Hepatocyte (in vitro differentiated cells): Measurements from ENCODE around the gene SUPT3H.

ENCODE experiments used
- CTCF ChIP-seq: fragments of 200-600 bp; sonication (generic); IDR thresholded peaks from 2 replicates; pipeline ENCODE4 v1.5.1; 2016; ENCODE audit warnings: antibody characterized with exemption, mild to moderate bottlenecking; ENCODE audit not compliant: poor library complexity
- EZH2 ChIP-seq: fragments of 200-600 bp; sonication (generic); IDR thresholded peaks from 2 replicates; pipeline ENCODE4 v1.6.1; 2016; ENCODE audit warnings: antibody characterized with exemption, mild to moderate bottlenecking, borderline replicate concordance
- EZH2phosphoT487 ChIP-seq: fragments of 200-600 bp; sonication (generic); IDR thresholded peaks from one replicate; pipeline ENCODE4 v1.6.1; 2018; ENCODE audit warnings: antibody characterized with exemption, mild to moderate bottlenecking, low read depth, moderate library complexity; ENCODE audit not compliant: unreplicated experiment, severe bottlenecking

DNA sequence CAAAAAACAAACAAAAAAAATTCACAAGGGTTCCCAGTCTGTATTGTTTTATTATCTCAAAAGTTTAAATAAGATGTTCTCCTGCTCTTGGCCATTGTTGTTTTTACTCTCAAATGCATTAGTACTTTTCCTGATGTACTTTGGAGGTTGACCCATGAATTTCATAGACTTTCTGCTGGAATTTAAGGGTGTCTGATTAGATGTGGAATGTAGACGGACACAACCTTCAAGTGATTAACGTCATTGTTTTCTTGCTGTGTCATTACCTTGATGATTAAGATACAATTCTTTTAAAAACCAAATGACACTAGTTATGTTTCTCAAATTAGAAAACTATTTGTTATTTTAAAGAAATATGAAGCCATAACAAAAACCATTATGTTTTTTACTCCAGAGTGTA lies 471.0 kb downstream of the SUPT3H start:
- TF ChIP-seq CTCF (no peak), EZH2phosphoT487 (no peak), EZH2 (no peak)
